ENCODE measurements around the gene KIF9.
"Not testable (repeated sequence)": the region's sequence is repeated elsewhere in the genome, so short reads cannot be mapped to it uniquely, and the experiment has no call there.

The KIF9 gene

DNA sequence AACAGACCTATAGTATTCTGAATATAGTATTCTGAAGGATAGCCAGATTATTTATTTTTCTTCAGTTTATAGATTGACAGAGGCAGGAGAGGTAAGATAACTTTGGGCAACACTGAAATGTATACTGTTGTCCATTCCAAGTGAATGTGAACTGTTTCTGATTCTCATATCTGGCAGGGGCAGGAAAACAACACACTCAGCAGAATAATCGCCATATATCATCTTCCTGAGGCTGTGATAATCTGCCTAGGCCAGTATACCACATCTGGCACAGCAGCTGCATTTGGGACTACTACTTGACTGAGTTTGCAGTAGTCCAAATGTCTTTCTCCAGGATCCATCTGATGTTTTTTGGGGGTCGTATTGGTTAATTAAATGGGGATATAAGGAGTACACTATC lies 96.3 kb downstream of the KIF9 start:
- no peak for TF ChIP-seq JUND (IDR thresholded peaks at IDR 0.05; ENCODE audit: low read depth)
- DNase-seq (ENCODE audit: low read depth in 1 of 2, low spot score in 1 of 2): no peak
- in situ Hi-C loops (cut with HindIII; ENCODE audit: low pct_unique_long_range_greater_than_20kb, low sequenced_read_pairs): no loop called here

DNA sequence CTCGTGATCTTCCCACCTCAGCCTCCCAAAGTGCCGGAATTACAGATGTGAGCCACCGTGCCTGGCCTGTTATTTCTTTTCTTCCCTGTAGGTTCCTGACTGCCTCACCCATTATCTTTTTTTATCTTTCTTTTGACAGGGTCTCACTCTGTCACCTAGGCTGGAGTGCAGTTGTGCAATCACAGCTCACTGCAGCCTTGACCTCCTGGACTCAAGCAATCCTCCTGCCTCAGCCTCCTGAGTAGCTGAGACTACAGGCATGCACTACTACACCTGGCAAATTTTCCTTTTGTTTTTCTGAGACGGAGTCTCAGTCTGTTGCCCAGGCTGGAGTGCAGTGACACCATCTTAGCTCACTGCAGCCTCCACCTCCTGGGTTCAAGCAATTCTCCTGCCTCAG lies 100.9 kb downstream of the KIF9 start:
- in situ Hi-C loops (cut with HindIII; ENCODE audit: low pct_unique_long_range_greater_than_20kb, low sequenced_read_pairs); DNase-seq (ENCODE audit: low read depth in 1 of 2, low spot score in 1 of 2): not testable (repeated sequence)

DNA sequence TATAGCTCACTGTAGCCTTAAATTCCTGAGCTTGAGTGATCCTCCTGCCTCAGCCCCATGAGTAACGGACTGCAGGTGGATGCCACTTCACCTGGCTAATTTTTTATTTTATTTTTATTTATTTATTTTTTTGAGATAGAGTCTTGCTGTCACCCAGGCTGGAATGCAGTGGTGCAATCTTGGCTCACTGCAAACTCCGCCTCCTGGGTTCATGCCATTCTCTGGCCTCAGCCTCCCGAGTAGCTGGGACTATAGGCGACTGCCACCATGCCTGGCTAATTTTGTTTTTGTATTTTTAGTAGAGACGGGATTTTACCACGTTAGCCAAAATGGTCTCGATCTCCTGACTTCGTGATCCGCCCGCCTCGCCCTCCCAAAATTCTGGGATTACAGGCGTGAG lies 102.6 kb downstream of the KIF9 start:
- DNase-seq (ENCODE audit: low read depth in 1 of 2, low spot score in 1 of 2); in situ Hi-C loops (cut with HindIII; ENCODE audit: low pct_unique_long_range_greater_than_20kb, low sequenced_read_pairs): not testable (repeated sequence)
